HG03039 (cell line): ENCODE results near the gene NHSL2.
"Not testable (repeated sequence)": the region's sequence is repeated elsewhere in the genome, so short reads cannot be mapped to it uniquely, and the experiment has no call there.

Experiments
- ATAC-seq: cut with Tn5 transposase; IDR thresholded peaks from one replicate; pipeline ENCODE4 v1.9.1; 2021; ENCODE audit warnings: mild to moderate bottlenecking, moderate library complexity; ENCODE audit not compliant: unreplicated experiment

The NHSL2 gene

GRCh38 chrX:72146527-72146926, 235.9 kb downstream of the NHSL2 start:
- no peak for ATAC-seq

GRCh38 chrX:72158773-72159172, 248.1 kb downstream of the NHSL2 start:
- no peak for ATAC-seq

- no peak for ATAC-seq
These were observed 249.1 kb downstream of the NHSL2 start for GRCh38 chrX:72159769-72160168.

GRCh38 chrX:72165551-72165950, 254.9 kb downstream of the NHSL2 start:
- ATAC-seq = no peak

GRCh38 chrX:72169008-72169728, 258.5 kb downstream of the NHSL2 start:
- ATAC-seq = no peak

GRCh38 chrX:72176289-72176688, 265.6 kb downstream of the NHSL2 start:
- ATAC-seq = not testable (repeated sequence)

GRCh38 chrX:72176981-72177380, 266.3 kb downstream of the NHSL2 start:
- ATAC-seq = no peak

GRCh38 chrX:72180539-72180938, 269.9 kb downstream of the NHSL2 start:
- ATAC-seq = no peak

GRCh38 chrX:72181178-72182125, 270.8 kb downstream of the NHSL2 start, which contains the start of gene PIN4:
Gene PIN4 (plus strand): TSS chrX:72181757. CDS start chrX:72181786, 29 bp downstream.
- peak; percentile 98 for ATAC-seq

GRCh38 chrX:72182924-72183323, 272.3 kb downstream of the NHSL2 start:
- ATAC-seq = no peak

GRCh38 chrX:72201836-72202536, 291.3 kb downstream of the NHSL2 start:
- no peak for ATAC-seq
